Embryonic facial prominence (tissue), 1 donor: ENCODE data around the gene NBR1.
"Not testable (repeated sequence)": the region's sequence is repeated elsewhere in the genome, so short reads cannot be mapped to it uniquely, and the experiment has no call there.

Experiments used
- DNase-seq: peaks from one replicate; pipeline ENCODE4 v3.0.0-alpha.2; 2016; ENCODE audit errors: extremely low spot score

NBR1 gene

GRCh38 chr17:43212641-43213490, 41.9 kb downstream of the NBR1 start:
- no peak for DNase-seq

GRCh38 chr17:43213545-43213944, 42.5 kb downstream of the NBR1 start:
- DNase-seq, result no peak

GRCh38 chr17:43215341-43215740, 44.3 kb downstream of the NBR1 start:
- DNase-seq, result no peak

GRCh38 chr17:43216369-43216761, 45.4 kb downstream of the NBR1 start:
- no peak for DNase-seq

- no peak for DNase-seq
Measured at GRCh38 chr17:43216762-43217613, 46.0 kb downstream of the NBR1 start.

GRCh38 chr17:43217614-43218087, 46.6 kb downstream of the NBR1 start:
- DNase-seq, result no peak

- DNase-seq, result no peak
Measured at GRCh38 chr17:43219001-43219400, 48.0 kb downstream of the NBR1 start.

GRCh38 chr17:43219746-43220380, 48.8 kb downstream of the NBR1 start:
- no peak for DNase-seq

- DNase-seq, result no peak
Measured at GRCh38 chr17:43220511-43221125, 49.6 kb downstream of the NBR1 start.

GRCh38 chr17:43224146-43224705, 53.2 kb downstream of the NBR1 start:
- DNase-seq, result no peak

- no peak for DNase-seq
Measured at GRCh38 chr17:43226393-43226792, 55.4 kb downstream of the NBR1 start.

GRCh38 chr17:43228020-43228782, 57.2 kb downstream of the NBR1 start, which contains the start of gene CCDC200:
Gene CCDC200 (minus strand): TSS chr17:43228623. CDS start chr17:43228554, 69 bp downstream.
- not testable (repeated sequence) for DNase-seq

- not testable (repeated sequence) for DNase-seq
Measured at GRCh38 chr17:43231205-43232020, 60.4 kb downstream of the NBR1 start.

GRCh38 chr17:43232021-43232699, 61.1 kb downstream of the NBR1 start:
- DNase-seq, result not testable (repeated sequence)

GRCh38 chr17:43233263-43233662, 62.2 kb downstream of the NBR1 start:
- not testable (repeated sequence) for DNase-seq

GRCh38 chr17:43233877-43234276, 62.9 kb downstream of the NBR1 start, which contains the start of gene RNU2-1:
Gene RNU2-1 (minus strand): TSS chr17:43233977.
- not testable (repeated sequence) for DNase-seq

GRCh38 chr17:43239597-43239996, 68.6 kb downstream of the NBR1 start:
- DNase-seq, result not testable (repeated sequence)

GRCh38 chr17:43240596-43241352, 69.8 kb downstream of the NBR1 start:
- DNase-seq, result not testable (repeated sequence)
